Neural cell (in vitro differentiated cells): ENCODE data around the gene ATF7IP2. TPM values are rescaled to one million over a fixed set of nuclear protein-coding genes. Genes with fewer than 3 reads are reported as not detected.
"Not testable (repeated sequence)": the region's sequence is repeated elsewhere in the genome, so short reads cannot be mapped to it uniquely, and the experiment has no call there.

Experiments used
- H2AFZ ChIP-seq: fragments of 200-600, 300-800 bp; sonication (generic), shearing (Covaris generic); 2 replicates; pipeline ENCODE4 v1.6.0; 2014; ENCODE audit warnings: low read depth, mild to moderate bottlenecking, antibody characterized with exemption, low read length, moderate library complexity
- H3F3A ChIP-seq: fragments of 200-600 bp; shearing (Covaris generic); 2 replicates; pipeline ENCODE4 v1.6.1; 2016; ENCODE audit warnings: mild to moderate bottlenecking, moderate library complexity, mixed read lengths, antibody characterized with exemption, low read length; ENCODE audit not compliant: insufficient read depth, poor library complexity, severe bottlenecking
- H3K27ac ChIP-seq: fragments of 200-600, 300-800 bp; sonication (generic), shearing (Covaris generic); 2 replicates; pipeline ENCODE4 v1.5.1; 2014; ENCODE audit warnings: mild to moderate bottlenecking, low read length, moderate library complexity
- H3K27me3 ChIP-seq: fragments of 300-800, 200-600 bp; sonication (generic), shearing (Covaris generic); 2 replicates; pipeline ENCODE4 v1.6.0; 2014; ENCODE audit warnings: mild to moderate bottlenecking, low read depth, low read length, moderate library complexity; ENCODE audit not compliant: insufficient read depth
- H3K36me3 ChIP-seq: fragments of 300-800, 200-600 bp; sonication (generic), shearing (Covaris generic); 2 replicates; pipeline ENCODE4 v1.5.1; 2014; ENCODE audit warnings: mild to moderate bottlenecking, antibody characterized with exemption, low read length, moderate library complexity; ENCODE audit not compliant: insufficient read depth
- H3K4me2 ChIP-seq: fragments of 300-800, 200-600 bp; sonication (generic), shearing (Covaris generic); 2 replicates; pipeline ENCODE4 v1.6.0; 2014; ENCODE audit warnings: mild to moderate bottlenecking, low read length
- H3K4me3 ChIP-seq: fragments of 300-800, 200-600 bp; sonication (generic), shearing (Covaris generic); 2 replicates; pipeline ENCODE4 v1.5.1; 2014; ENCODE audit warnings: mild to moderate bottlenecking, low read length, moderate library complexity
- H3K79me2 ChIP-seq: fragments of 200-600 bp; shearing (Covaris generic); replicated peaks from 2 replicates; pipeline ENCODE4 v1.6.0; 2014; ENCODE audit warnings: mild to moderate bottlenecking, low read length, moderate library complexity; ENCODE audit not compliant: insufficient read depth
- H3K9ac ChIP-seq: fragments of 300-800, 200-600 bp; sonication (generic), shearing (Covaris generic); 2 replicates; pipeline ENCODE4 v1.6.1; 2016; ENCODE audit warnings: mild to moderate bottlenecking, low read length, mixed read lengths
- H3K9me2 ChIP-seq: fragments of 200-600 bp; shearing (Covaris generic); 2 replicates; pipeline ENCODE4 v1.6.1; 2016; ENCODE audit warnings: mild to moderate bottlenecking, low read length, mixed read lengths; ENCODE audit not compliant: insufficient read depth
- H3K9me3 ChIP-seq: fragments of 200-600, 300-800 bp; sonication (generic), shearing (Covaris generic); 2 replicates; pipeline ENCODE4 v1.6.1; 2016; ENCODE audit warnings: mild to moderate bottlenecking, mixed run types, low read length, moderate library complexity, mixed read lengths
- H4K20me1 ChIP-seq: fragments of 200-600 bp; shearing (Covaris generic); 2 replicates; pipeline ENCODE4 v1.6.1; 2016; ENCODE audit warnings: mild to moderate bottlenecking, mixed run types; ENCODE audit not compliant: insufficient read depth
- CTCF ChIP-seq: fragments of 450-650 bp; IDR thresholded peaks from 2 replicates; pipeline ENCODE4 v1.5.1; 2014; ENCODE audit warnings: antibody characterized with exemption, mild to moderate bottlenecking, moderate library complexity; ENCODE audit not compliant: poor library complexity, severe bottlenecking
- EP300 ChIP-seq: fragments of 450-650 bp; conservative IDR thresholded peaks from 2 replicates; pipeline ENCODE4 v1.6.1; 2014; ENCODE audit warnings: antibody characterized with exemption, mild to moderate bottlenecking, moderate library complexity; ENCODE audit not compliant: poor library complexity, severe bottlenecking
- MXI1 ChIP-seq: fragments of 450-650 bp; conservative IDR thresholded peaks from 2 replicates; pipeline ENCODE4 v1.6.1; 2014; ENCODE audit warnings: antibody characterized with exemption, mild to moderate bottlenecking; ENCODE audit not compliant: poor library complexity, severe bottlenecking
- POLR2AphosphoS5 ChIP-seq: IDR thresholded peaks from 2 replicates; pipeline ENCODE4 v1.6.1; 2012
- RAD21 ChIP-seq: fragments of 450-650 bp; conservative IDR thresholded peaks from 2 replicates; pipeline ENCODE4 v1.6.1; 2014; ENCODE audit warnings: antibody characterized with exemption, mild to moderate bottlenecking, moderate library complexity
- REST ChIP-seq: IDR thresholded peaks from 2 replicates; pipeline ENCODE4 v1.6.1; 2012; ENCODE audit warnings: borderline replicate concordance
- SMC3 ChIP-seq: fragments of 450-650 bp; conservative IDR thresholded peaks from 2 replicates; pipeline ENCODE4 v1.6.1; 2014; ENCODE audit warnings: antibody characterized with exemption, mild to moderate bottlenecking, moderate library complexity; ENCODE audit not compliant: poor library complexity
- TAF1 ChIP-seq: IDR thresholded peaks from 2 replicates; pipeline ENCODE4 v1.6.1; 2012; ENCODE audit warnings: low read depth
- polyA plus RNA-seq: library from polyadenylated mRNA; depleted of rRNA; stranded (reverse); fragments of >200 nt; gene quantifications from 2 replicates; pipeline ENCODE4 v1.2.3, GENCODE V29; 2014

ATF7IP2 gene
- polyA plus RNA-seq, 1 donor from 2014 or later = 20.9 TPM

GRCh38 chr16:10339777-10340732 is 45.8 kb upstream of the ATF7IP2 start:
- Histone ChIP-seq H3K4me3 (no peak overlapping the region), H3K9me3 (no peaks in the 10 kb centered on the region), H4K20me1 (no peaks in the 10 kb centered on the region), H3F3A (no peaks in the 10 kb centered on the region), H3K36me3 (no peaks in the 10 kb centered on the region), H3K27ac (no peak overlapping the region), H2AFZ (no peak overlapping the region), H3K9me2 (no peaks in the 10 kb centered on the region), H3K27me3 (no peaks in the 10 kb centered on the region), H3K9ac (no peak overlapping the region), H3K79me2 (no peaks in the 10 kb centered on the region), H3K4me2 (no peak overlapping the region)
- no peak for TF ChIP-seq POLR2AphosphoS5
- no peak for TF ChIP-seq RAD21
- no peak for TF ChIP-seq SMC3
- no peak for TF ChIP-seq TAF1
- no peak for TF ChIP-seq REST

GRCh38 chr16:10343124-10343760 is 42.6 kb upstream of the ATF7IP2 start:
- Histone ChIP-seq H2AFZ (no peak overlapping the region), H3K27ac (no peak overlapping the region), H3K9me2 (no peaks in the 10 kb centered on the region), H3K9me3 (no peaks in the 10 kb centered on the region), H3K4me3 (no peak overlapping the region), H3K36me3 (no peaks in the 10 kb centered on the region), H3F3A (no peaks in the 10 kb centered on the region), H3K4me2 (no peak overlapping the region), H3K79me2 (no peaks in the 10 kb centered on the region), H3K9ac (no peak overlapping the region), H4K20me1 (no peaks in the 10 kb centered on the region), H3K27me3 (no peaks in the 10 kb centered on the region)
- no peak for TF ChIP-seq EP300
- no peak for TF ChIP-seq MXI1
- TF ChIP-seq SMC3 = no peak
- TF ChIP-seq RAD21 = no peak
- TF ChIP-seq CTCF = no peak
- no peak for TF ChIP-seq POLR2AphosphoS5
- no peak for TF ChIP-seq REST

GRCh38 chr16:10344699-10345098 is 41.2 kb upstream of the ATF7IP2 start:
- not testable (repeated sequence) for H3K27ac ChIP-seq, H3K9ac ChIP-seq, H3K9me2 ChIP-seq, H3K27me3 ChIP-seq, H4K20me1 ChIP-seq, H3K9me3 ChIP-seq, H3K4me3 ChIP-seq, H3K36me3 ChIP-seq, H2AFZ ChIP-seq, H3F3A ChIP-seq, H3K4me2 ChIP-seq, H3K79me2 ChIP-seq
